ACHN (cell line): Measurements from ENCODE around the gene MTHFD2L.
A peak's percentile ranks its signal among the peaks of the same experiment; 100 is the strongest.
"Not testable (repeated sequence)": the region's sequence is repeated elsewhere in the genome, so short reads cannot be mapped to it uniquely, and the experiment has no call there.

Experiments
- DNase-seq: peaks from one replicate; pipeline ENCODE4 v3.0.0-alpha.2; 2015
- in situ Hi-C: cut with HindIII; loops from 2 replicates; pipeline ENCODE4 v1.10.0; 2017; ENCODE audit warnings: low sequenced_read_pairs, low pct_ligation_motif_present, low pct_unique_long_range_greater_than_20kb

MTHFD2L gene

DNA sequence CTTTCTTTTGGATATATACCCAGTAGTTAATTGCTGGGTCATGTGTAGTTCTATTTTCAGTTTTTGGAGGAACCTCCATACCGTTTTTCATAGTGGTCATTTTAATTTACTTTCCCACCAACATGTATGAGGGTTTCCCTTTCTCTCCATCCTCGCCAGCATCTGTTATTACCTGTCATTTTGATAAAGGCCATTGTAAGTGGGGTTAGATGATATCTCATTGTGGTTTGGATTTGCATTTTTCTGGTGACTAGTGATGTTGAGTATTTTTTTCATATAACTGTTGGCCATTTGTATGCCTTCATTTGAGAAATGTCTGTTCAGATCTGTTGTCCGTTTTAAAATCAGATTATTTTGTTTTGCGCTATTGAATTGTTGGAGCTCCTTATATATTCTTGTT, 30.2 kb upstream of the MTHFD2L start:
- in situ Hi-C loops = no loop called here

DNA sequence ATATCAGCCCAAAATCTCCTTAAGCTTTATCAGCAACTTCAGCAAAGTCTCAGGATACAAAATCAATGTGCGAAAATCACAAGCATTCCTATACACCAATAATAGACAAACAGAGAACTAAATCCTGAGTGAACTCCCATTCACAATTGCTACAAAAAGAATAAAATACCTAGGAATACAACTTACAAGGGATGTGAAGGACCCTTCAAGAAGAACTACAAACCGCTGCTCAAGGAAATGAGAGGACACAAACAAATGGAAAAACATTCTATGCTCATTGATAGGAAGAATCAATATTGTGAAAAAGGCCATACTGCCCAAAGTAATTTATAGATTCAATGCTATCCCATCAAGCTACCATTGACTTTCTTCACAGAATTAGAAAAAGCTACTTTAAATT, 27.1 kb upstream of the MTHFD2L start:
- in situ Hi-C loops, DNase-seq: not testable (repeated sequence)

More for the DNA sequence above, 30.2 kb upstream of the MTHFD2L start:
- DNase-seq = no peak

DNA sequence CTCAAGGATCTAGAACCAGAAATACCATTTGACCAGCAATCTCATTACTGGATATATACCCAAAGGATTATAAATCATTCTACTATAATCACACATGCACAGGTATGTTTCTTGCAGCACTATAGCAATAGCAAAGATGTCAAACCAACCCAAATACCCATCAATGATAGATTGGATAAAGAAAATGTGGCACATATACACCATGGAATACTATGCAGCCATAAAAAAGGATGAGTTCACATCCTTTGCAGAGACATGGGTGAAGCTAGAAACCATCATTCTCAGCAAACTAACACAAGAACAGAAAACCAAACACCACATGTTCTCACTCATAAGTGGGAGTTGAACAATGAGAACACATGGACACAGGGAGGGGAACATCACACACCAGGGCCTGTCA, 25.7 kb upstream of the MTHFD2L start:
- in situ Hi-C loops, DNase-seq: not testable (repeated sequence)

DNA sequence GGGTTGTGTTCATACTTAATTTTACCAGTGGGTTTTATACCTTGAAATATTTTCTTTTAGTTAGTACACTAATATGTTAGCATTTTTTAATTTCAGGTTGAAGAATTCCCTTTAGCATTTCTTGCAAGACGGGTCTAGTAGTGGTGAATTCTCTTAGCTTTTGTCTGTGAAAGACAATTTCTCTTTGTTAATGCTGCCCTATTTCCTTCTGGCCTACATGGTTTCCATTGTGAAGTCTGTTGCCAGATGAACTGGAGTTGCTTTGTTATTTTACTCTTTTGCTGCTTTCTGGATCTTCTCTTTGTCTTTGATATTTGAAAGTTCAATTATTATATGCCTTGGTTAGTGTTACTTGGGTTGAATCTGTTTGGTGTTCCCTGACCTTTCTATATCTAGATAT, 25.0 kb upstream of the MTHFD2L start:
- in situ Hi-C loops = no loop called here
- no peak for DNase-seq

DNA sequence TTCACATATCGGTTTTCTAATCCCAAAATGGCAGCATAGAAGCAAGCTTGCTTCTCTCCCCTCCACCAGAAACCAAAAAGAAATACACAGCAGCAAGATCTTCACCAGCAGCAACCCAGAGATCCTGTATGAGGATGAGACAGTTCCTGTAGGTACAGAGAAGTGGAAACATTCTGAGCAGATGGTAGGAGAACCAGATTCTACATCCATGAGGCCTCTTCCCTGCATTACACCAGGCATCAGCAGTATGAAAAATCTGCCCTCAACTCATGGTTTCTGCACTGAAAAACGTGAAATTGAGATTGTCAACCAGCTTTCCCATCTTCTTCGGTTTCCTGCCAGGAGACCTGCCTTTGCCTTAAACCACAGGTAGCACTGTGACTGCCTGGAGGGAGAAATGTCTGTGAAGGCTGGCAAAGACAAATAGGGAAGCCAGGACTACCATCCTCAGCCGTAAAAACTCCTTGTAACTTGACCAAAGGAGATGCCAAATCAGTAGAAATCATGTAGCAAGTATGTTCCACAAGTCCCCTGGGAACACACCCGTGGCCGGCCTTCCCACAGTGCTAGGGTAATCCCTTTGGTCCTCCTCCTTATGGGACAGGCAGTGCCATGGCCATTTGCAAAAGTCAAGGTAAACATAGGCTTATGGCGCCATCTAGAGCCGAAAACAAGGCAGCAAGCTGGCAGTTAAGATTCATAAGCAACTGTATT, 24.0 kb upstream of the MTHFD2L start:
- in situ Hi-C loops = no loop called here
- peak; percentile 86 for DNase-seq

DNA sequence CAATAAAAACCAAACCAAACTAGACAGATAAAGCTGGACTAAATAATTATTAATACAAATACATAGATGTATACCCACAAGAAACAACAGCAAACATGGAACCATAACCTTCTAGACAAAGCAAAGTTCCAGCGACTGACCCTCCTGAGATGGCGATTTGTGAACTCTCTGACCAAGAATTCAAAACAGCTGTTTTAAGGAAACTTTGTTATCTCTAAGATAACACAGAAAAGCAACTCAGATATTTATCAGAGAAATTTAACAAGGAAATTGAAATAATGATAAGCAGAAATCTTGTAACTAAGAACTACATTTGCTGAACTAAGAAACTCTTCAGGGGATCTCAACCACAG, 23.4 kb upstream of the MTHFD2L start:
- no peak for DNase-seq
- in situ Hi-C loops = no loop called here

DNA sequence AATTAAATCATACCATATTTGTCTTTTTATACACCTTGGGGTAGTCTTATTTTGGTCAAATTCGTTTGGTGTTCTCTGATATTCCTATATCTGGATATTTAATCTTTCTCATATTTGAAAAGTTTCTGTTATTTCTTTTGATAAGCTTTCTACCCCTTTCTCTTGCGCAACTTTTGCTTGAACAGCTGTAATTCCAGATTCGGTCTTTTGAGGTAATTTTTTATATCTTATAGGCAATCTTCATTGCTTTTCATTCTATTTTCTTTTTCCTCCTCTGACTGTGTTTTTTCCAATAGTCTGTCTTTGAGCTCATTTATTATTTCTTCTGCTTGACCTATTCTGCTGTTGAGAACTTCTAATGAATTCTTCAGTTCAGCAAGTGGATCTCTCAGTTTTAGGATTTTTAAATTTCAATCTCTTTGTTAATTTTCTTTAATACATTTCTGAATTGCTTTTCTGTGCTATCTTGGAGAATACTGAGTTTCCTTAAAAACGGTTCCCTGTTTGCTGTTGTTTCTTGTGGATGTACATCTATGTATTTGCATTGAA, 11.3 kb upstream of the MTHFD2L start:
- no peak for DNase-seq
- in situ Hi-C loops = no loop called here

DNA sequence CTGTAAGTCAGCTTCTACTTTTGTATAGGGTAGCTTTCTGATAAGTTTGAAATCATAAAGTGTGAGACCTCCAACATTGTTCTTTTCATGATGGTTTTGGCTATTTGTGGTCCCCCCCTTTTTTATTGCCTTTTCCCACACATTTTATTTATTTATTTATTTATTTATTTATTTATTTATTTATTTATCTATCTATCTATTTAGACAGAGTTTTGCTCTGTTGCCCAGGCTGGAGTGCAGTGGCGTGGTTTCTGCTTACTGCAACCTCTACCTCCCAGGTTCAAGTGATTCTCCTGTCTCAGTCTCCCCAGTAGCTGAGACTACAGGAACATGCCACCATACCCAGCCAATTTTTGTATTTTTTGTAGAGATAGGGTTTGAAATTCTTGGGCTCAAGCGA, 9.7 kb upstream of the MTHFD2L start:
- in situ Hi-C loops = no loop called here
- DNase-seq = no peak

DNA sequence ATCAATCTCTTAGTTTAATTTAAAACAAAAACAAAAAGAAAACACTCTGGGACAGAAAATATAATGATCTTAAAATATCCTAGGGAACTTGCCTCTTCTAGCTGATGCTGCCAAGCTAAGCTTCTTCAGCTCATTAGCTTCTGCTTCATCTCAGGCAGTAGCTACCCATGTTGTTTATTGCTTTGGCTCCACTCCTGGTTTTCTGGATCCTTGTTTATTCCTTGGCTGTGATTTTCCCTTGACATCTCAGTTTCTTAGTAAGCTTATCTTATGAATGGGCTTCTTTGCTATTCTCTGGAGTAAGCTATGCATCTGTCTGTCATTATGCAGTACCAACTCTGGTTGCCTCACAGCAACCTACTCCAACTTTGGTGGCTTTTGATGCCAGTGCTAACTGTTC, 5.1 kb upstream of the MTHFD2L start:
- in situ Hi-C loops = no loop called here
- DNase-seq = no peak

DNA sequence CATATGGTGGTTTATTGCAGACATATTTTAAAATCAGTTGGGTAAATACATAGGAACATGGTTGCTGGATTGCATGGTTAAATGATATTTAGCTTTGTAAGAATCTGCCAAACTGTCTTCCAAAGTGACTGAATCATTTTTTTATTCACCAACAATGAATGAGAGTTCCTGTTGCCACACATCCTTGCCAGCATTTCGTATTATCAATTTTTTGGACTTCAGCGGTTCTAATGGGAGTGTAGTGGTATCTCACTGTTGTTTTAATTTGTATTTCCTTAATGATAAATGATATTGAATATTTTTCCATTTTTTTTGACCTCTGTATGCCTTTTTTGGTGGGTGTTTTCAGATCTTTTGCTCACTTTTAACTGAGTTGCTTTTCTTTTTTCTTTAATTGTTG, 1.4 kb upstream of the MTHFD2L start:
- DNase-seq = no peak
- in situ Hi-C loops = no loop called here

DNA sequence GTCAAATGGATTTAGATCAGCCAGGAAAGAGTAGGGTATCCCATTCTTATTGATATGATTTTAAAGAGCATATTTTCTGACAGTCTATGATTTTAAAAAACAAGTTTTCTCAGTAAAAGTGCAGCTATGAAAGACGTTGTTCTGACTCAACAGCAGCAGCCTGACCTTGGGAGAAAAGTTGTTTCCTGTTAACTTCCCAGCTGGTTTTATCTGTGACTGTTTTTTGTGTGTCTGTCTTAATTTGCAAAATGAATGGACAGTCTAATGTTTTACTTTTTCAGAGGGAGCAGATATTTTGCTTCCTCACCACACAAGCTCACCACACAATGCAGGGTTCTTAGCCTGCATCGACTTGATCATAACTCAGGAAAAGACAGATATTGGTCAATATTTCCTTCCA, 764 bp upstream of the MTHFD2L start:
- in situ Hi-C loops = no loop called here
- peak; percentile 32 for DNase-seq

DNA sequence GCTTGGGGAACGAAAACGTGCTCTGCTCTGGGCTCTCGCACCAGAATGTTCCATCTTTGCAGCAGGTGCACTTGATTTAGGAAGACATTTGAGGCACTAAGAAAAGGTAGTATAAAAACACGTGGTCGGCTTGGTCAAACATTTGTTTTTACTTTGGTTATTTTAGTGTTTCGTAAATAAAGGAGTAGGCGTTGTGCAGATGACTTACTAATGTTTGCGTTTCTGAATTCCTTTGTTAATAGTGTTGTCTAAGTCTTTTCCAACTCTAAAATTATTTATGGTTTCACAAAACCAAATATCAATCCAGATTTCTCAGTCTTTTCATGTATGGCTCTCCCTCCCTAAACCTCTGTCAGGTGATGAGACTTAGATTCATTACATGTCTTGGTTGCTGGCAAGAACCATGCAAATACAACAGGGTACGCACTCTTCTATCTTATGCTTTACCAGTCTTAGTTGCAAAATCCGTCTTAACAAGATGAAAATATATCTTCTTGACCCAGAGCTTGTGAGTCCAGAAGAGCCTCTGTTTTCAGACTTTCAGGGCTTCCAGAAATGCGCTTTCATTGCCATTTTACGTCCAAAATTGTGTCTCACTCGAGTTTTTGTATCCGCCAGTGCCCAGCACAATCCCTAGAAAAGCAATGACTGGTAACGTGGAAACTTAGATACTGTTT, 686 bp downstream of the MTHFD2L start:
- in situ Hi-C loops = no loop called here
- DNase-seq = peak; percentile 15

DNA sequence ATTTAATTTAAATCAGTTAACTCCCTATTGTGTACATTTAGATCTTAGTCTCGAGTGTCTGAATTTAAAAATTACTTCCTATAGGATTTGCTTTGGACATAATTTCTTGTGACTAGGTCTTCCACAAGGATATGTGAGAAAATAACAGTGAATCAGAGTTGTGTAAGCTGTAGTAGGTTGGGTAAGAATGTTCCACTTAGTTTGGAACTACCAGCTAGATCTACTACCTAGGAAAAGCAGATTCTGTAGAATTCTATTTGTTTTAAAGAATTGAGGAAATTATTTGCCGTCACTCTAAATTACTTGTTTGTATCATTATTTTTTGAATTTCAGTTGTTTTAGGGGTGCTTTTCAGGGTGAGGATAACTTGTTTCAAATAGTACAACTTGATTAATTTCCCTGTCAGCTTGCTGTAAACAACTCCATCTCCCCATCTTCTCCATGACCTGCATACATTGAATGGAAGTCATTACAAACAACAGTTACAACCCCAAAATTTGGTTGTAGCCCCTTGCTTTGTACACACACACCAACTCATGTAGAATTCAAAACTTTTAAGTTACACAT, 1.3 kb downstream of the MTHFD2L start:
- peak; percentile 9 for DNase-seq
- in situ Hi-C loops = no loop called here

DNA sequence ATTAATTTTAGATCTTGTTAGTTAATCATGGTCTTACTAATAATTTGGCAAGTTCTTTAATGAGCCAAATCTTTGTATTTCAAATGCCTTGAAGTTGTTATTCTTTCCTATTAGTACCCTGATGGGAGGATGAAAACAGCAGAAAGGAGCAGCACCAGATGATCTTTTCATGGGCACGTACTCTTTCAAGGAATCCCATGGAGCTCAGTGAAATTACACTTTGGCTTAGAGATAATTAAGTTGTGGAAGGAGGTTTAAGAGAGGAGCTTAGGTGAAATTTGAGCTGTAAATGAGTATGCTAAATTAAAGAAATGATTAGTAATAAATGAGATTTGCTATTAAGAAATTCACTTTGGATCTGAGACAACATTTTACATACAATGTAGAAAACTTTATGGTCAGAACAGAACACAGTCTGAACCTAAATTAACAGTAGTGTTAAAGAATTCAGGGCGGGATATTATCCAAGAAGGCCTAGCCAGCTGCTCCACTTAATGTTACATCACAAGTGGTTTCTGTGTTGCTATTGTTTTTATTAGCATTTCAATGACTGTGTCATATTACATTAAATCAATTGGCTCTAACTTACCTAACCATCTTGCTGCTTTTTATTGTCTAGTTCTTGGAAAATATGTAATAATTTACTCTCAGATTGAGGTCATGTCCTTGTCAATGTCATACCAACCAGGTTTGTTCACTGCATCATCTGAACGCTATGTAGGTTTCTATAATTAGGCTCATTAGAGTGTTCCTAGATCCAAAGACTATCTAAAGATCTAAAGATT, 3.9 kb downstream of the MTHFD2L start:
- no peak for DNase-seq
- in situ Hi-C loops = no loop called here

DNA sequence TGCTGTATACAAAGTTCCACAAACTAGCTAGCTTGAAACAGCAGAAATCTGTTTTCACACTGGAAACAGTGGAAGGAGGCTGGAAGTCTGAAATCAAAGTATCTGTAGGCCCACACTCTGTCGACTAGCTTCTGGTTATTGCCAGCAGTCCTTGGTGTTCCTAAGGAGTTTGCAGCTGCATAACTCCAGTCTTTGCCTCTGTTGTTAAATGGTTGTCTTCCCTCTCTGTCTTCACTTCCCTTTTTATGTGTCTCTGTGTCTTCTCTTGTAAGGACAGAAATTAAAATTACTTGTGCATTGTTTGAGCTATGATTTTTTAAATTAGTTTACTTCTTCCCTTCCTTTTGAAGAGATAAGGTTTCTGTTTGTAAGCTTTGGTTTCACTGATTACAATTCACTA, 8.2 kb downstream of the MTHFD2L start:
- DNase-seq = no peak
- in situ Hi-C loops = no loop called here

DNA sequence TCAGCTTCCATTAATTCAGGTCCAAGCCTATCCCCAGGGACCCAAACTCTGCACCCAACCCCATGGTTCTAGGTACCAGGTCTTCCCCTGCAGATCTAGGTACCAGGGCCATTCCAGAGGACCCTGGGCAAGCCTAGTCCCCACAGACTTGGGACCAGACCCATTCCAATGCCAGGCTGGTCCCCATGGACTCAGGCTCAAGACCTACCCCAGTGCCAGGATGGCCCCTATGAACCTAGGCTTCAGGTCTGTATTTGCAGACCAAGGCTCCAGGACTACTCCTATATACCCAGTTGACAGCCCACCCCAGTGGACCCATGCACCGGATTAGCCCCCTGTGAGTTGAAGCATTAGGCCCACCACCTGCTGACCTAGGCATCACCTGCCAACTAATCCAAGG, 8.9 kb downstream of the MTHFD2L start:
- no peak for DNase-seq

DNA sequence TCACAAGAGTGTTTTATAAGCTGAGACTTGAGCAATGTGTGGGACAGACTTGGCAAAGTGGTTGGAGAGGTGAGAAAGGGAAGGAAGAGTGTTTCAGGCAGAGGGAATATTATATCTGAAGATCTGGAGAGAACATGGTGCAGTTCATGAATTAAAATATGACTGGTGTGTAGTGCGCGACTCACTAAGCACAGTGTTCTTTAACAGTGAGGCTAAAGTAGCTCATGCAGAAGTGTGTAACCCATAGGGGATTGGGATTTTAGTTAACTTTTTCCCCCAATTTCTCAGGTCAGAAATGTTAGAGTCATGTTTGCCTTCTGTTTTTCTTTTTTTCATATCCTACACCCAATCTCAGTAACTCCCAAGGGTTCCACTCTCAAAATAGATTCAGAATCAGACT, 9.7 kb downstream of the MTHFD2L start:
- DNase-seq = no peak
- in situ Hi-C loops = no loop called here

More for the DNA sequence above, 8.9 kb downstream of the MTHFD2L start:
- in situ Hi-C loops = no loop called here

DNA sequence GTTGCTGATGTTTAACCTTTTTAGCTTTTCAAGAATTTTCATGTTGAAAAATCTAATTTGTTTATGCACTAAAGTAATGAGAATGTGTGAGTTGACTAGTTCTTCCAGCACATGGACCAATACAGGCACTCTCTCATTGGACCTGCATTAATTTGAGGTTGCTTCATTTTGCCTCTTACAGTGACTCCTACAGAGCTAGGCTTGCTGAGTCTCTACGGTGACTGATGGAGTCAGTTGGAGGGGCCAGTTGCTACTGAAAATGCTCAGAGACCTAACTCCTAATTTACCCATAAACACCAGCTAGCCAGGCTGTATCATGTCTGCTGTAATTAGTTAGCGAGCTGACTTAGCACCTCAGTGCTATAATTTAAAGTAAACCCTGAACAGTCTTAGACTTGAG, 10.9 kb downstream of the MTHFD2L start:
- in situ Hi-C loops = no loop called here
- DNase-seq = no peak

DNA sequence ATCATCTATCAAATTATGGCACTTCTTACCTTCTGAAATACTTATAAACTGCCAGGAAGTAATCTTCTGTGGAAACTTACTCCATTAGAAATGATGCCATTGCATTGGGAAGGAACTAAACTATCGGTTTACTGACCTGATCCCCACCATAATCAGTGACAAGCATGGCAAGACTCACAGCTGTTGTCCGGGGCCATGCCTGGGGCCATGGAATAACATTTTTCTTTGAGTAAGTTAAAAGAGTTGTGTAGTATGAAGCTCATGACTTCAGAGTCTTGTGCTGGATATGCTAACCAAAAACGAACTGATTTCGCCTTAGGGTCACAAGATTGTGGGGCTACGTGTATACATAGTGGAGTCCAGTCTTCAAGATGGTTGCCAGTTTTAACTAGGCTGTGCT, 15.4 kb downstream of the MTHFD2L start:
- in situ Hi-C loops = no loop called here
- no peak for DNase-seq
